Breast epithelium (tissue), 4 donors: ENCODE data around the gene TMEM17. TPM values are rescaled to one million over a fixed set of nuclear protein-coding genes. Genes with fewer than 3 reads are reported as not detected.

ENCODE experiments used
- DNase-seq, 2 donors: peaks; one replicate each; pipeline ENCODE4 v3.0.0-alpha.2; 2019; ENCODE audit warnings: low spot score in 2 of 2
- H3K27ac ChIP-seq, 2 donors: fragments of 200-600 bp; sonication (generic) in 1 of 2; one replicate each; pipeline ENCODE4 v1.5.1; 2016 to 2019; ENCODE audit warnings: mild to moderate bottlenecking in 1 of 2
- H3K27me3 ChIP-seq, 2 donors: fragments of 200-600 bp; sonication (generic) in 1 of 2; one replicate each; pipeline versions ENCODE4 v1.5.1 to v1.6.0; 2017 to 2019; ENCODE audit warnings: control low read depth in 1 of 2, mild to moderate bottlenecking in 1 of 2
- H3K36me3 ChIP-seq: fragments of 200-600 bp; one replicate; pipeline ENCODE4 v1.5.1; 2019
- H3K4me1 ChIP-seq, 2 donors: fragments of 200-600 bp; sonication (generic); one replicate each; pipeline ENCODE4 v1.5.1; 2016 to 2019; ENCODE audit warnings: control low read depth in 1 of 2
- H3K4me3 ChIP-seq, 3 donors: fragments of 200-600 bp; sonication (generic); 1 replicate in 2 of 3; 2 replicates in 1 of 3; pipeline ENCODE4 v1.5.1; 2016 to 2019; ENCODE audit warnings: mild to moderate bottlenecking in 3 of 3, moderate library complexity in 2 of 3
- H3K9me3 ChIP-seq, 2 donors: fragments of 200-600 bp; sonication (generic) in 1 of 2; one replicate each; pipeline ENCODE4 v1.5.1; 2016 to 2019; ENCODE audit warnings: control low read depth in 1 of 2
- CTCF ChIP-seq, 3 donors: fragments of 450-650 bp; IDR thresholded peaks; one replicate each; pipeline ENCODE4 v1.5.1; 2016 to 2017; ENCODE audit warnings: antibody characterized with exemption in 3 of 3, mild to moderate bottlenecking in 3 of 3, moderate library complexity in 3 of 3
- POLR2A ChIP-seq: fragments of 450-650 bp; IDR thresholded peaks from one replicate; pipeline ENCODE4 v1.6.1; 2016; ENCODE audit warnings: antibody characterized with exemption, mild to moderate bottlenecking, moderate library complexity
- POLR2AphosphoS5 ChIP-seq, 3 donors: sonication (generic); formaldehyde crosslinking; IDR thresholded peaks; one replicate each; pipeline ENCODE4 v1.6.1; 2017; ENCODE audit warnings: antibody characterized with exemption in 3 of 3
- intact Hi-C: fragments of 100-400 bp; cut with DNase I; formaldehyde crosslinking; loops from one replicate; pipeline ENCODE4 v1.15.1; 2023; ENCODE audit warnings: low total_unique reads
- total RNA-seq, 3 donors: library from RNA; depleted of rRNA; stranded (reverse); fragments of >200 nt; gene quantifications; one replicate each; pipeline ENCODE4 v1.1.0, GENCODE V29; 2016

TMEM17 gene
- total RNA-seq, 3 donors from 2014 or later: 0.33 to 3.4 (median 2.3) TPM

DNA sequence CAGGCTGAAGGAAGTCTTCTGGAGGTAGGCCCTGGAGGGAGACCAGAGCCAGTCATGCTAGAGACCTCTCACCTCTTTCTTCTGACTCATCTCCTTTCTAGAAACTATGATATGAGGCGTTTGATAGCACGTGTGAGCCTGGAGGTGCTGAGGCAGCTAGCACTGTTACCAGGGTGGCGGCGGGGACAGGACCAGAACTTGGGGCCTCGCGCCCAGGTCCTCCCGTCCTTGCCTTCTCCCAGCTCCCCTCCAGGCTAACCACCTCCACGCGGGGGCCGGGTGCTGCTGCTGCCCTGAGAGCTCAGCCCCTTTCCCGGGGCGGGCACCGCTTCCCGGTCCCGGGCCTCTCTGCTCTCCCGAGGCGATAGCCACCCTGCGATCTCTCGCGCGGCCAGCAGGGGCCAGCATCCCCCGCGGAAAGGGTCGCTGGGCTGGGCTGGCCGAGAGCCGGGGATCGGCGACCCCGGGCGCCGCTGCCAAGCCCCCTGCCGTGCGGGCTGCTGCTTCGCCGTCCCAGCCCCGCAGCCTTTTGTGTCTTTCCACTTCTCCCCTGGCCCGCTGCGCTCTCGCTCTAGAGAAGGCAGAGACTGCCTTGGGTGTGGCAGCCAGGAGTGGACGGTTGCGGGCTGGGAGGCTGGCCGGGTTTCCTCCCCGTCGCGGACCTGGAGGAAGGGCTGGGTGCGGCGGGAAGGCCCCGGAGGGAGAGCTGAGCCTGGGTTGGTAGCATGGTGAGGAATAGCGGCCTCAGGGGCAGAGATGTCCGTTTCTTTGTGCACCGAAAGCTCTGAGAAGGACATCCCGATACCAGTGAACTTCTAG lies 49.1 kb downstream of the TMEM17 start:
- intact Hi-C loops: loop anchor here (10.0 kb wide), 1 partner anchor 318 kb away; no protein-coding TSS in a partner anchor
- H3K9me3 ChIP-seq: no peaks in the 10 kb centered on the region
- H3K4me3 ChIP-seq: peak overlapping the region; percentile 55 to 73 (median 61)
- TF ChIP-seq POLR2AphosphoS5 (IDR thresholded peaks at IDR 0.05) (peak in 1 of 3 donors; percentile 31), POLR2A (no peak), CTCF (IDR thresholded peaks at IDR 0.05) (peak; percentile 96 to 98 (median 96))
- H3K36me3 ChIP-seq: no peaks in the 10 kb centered on the region
- H3K4me1 ChIP-seq: no peaks in the 10 kb centered on the region
- H3K27me3 ChIP-seq: no peaks in the 10 kb centered on the region
- DNase-seq: peak in 1 of 2 donors; percentile 67
- peak overlapping the region; percentile 56 to 81 for H3K27ac ChIP-seq

DNA sequence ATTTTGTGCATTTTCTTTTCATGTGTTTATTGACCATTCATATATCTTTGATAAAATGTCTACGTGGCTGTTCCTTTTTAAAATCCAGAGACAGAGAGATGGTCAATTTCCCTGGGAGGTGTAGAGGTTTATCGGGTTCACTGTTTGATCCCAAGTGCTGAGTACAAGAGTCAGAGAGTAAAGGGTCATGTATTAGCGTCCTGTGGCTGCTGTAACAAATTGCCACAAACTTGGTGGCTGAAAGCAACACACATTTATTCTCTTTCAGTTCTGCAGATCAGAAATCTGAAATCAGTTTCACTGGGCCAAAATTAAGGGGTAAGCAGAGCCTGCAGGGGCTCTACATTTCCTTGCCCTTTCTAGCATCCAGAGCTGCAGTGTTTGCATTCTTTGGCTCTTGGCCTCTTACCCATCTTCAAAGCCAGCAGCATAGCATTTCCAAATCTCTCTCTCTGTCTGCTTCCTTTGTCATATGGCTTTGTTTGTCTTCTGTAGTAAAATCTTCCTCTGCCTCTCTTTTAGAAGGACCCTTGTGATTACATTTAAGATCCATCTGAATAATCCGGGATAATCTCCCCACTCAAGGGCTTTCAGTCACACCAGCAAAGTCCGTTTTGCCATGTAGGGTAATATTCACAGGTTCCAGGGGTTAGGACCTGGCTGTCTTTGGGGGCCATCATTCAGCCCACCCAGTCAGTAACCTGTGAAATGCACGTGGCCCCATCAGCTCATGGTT lies 49.9 kb downstream of the TMEM17 start:
- H3K27ac ChIP-seq: no peak overlapping the region
- no peaks in the 10 kb centered on the region for H3K36me3 ChIP-seq
- no peak for DNase-seq
- H3K4me1 ChIP-seq: no peaks in the 10 kb centered on the region
- no peak for TF ChIP-seq POLR2A
- no peak for TF ChIP-seq POLR2AphosphoS5 (IDR thresholded peaks at IDR 0.05)
- TF ChIP-seq CTCF (IDR thresholded peaks at IDR 0.05): no peak
- H3K27me3 ChIP-seq: no peaks in the 10 kb centered on the region
- no peaks in the 10 kb centered on the region for H3K9me3 ChIP-seq
- intact Hi-C loops: loop anchor here (10.0 kb wide), 1 partner anchor 319 kb away; no protein-coding TSS in a partner anchor
- no peak overlapping the region for H3K4me3 ChIP-seq

DNA sequence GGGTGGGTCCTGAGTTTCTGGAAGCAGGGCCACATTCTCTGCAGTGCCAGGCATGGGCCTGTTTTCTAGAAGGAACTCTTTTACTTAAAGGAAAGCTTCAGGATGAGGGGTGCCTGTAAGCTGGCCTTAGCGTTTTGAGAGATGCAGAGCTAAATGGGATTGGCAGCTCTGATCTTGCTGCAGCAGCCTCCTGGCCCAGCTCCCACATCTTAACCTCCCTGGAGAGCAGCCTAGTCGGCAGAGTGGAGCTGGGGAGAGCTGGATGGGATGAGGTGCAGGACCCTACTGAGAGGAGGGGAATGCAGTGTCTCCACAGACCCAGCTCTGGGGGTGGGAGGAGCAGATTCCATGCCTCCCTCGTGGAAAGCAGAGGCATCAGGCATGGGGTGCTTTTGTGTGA lies 52.0 kb downstream of the TMEM17 start:
- Histone ChIP-seq H3K27me3 (no peaks in the 10 kb centered on the region), H3K4me1 (no peaks in the 10 kb centered on the region), H3K27ac (no peak overlapping the region), H3K4me3 (no peak overlapping the region), H3K36me3 (no peaks in the 10 kb centered on the region), H3K9me3 (no peaks in the 10 kb centered on the region)
- intact Hi-C loops: loop anchor here (10.0 kb wide), 1 partner anchor 321 kb away; no protein-coding TSS in a partner anchor
- no peak for DNase-seq
- TF ChIP-seq POLR2A (no peak), CTCF (IDR thresholded peaks at IDR 0.05) (no peak), POLR2AphosphoS5 (IDR thresholded peaks at IDR 0.05) (no peak)

GRCh38 chr2:62452701-62453454 lies 53.1 kb downstream of the TMEM17 start:
- Histone ChIP-seq H3K27ac (no peak overlapping the region), H3K36me3 (no peaks in the 10 kb centered on the region), H3K4me1 (no peaks in the 10 kb centered on the region), H3K9me3 (no peaks in the 10 kb centered on the region), H3K4me3 (no peak overlapping the region), H3K27me3 (no peaks in the 10 kb centered on the region)
- TF ChIP-seq POLR2AphosphoS5 (IDR thresholded peaks at IDR 0.05) (no peak), POLR2A (no peak), CTCF (IDR thresholded peaks at IDR 0.05) (no peak)
- intact Hi-C loops: loop anchor here (10.0 kb wide), 1 partner anchor 322 kb away; no protein-coding TSS in a partner anchor
- DNase-seq: no peak
